Measurements from ENCODE around the gene PRR16.

The PRR16 gene

GRCh38 chr5:120602033-120602432 lies 137.9 kb downstream of the PRR16 start:
- no peaks in the 10 kb centered on the region for H3K27me3 ChIP-seq (ENCODE audit: control insufficient read depth, insufficient read depth, low read length)
- no peak overlapping the region for H3K4me3 ChIP-seq (ENCODE audit: low read depth, low read length)
- H3K4me1 ChIP-seq, result no peaks in the 10 kb centered on the region
- no peak overlapping the region for H3K27ac ChIP-seq
- no peak overlapping the region for H3K4me2 ChIP-seq (ENCODE audit: low read length)
- no peaks in the 10 kb centered on the region for H3K9me3 ChIP-seq (ENCODE audit: control insufficient read depth, low read length)
- H3K79me2 ChIP-seq, result no peaks in the 10 kb centered on the region
- no peak overlapping the region for H2AFZ ChIP-seq
- no peak for TF ChIP-seq CTCF (IDR thresholded peaks at IDR 0.05)
- no peaks in the 10 kb centered on the region for H3K36me3 ChIP-seq (ENCODE audit: control insufficient read depth, insufficient read depth, low read length)
- no peak overlapping the region for H3K9ac ChIP-seq

- Histone ChIP-seq H3K27ac (no peak overlapping the region), H3K27me3 (ENCODE audit: control insufficient read depth, insufficient read depth, low read length) (no peaks in the 10 kb centered on the region), H3K4me1 (no peaks in the 10 kb centered on the region), H3K79me2 (no peaks in the 10 kb centered on the region), H3K36me3 (ENCODE audit: control insufficient read depth, insufficient read depth, low read length) (no peaks in the 10 kb centered on the region), H3K9me3 (ENCODE audit: control insufficient read depth, low read length) (no peaks in the 10 kb centered on the region), H2AFZ (no peak overlapping the region), H3K9ac (no peak overlapping the region), H3K4me2 (ENCODE audit: low read length) (no peak overlapping the region), H3K4me3 (ENCODE audit: low read depth, low read length) (no peak overlapping the region)
- TF ChIP-seq CTCF (IDR thresholded peaks at IDR 0.05), result no peak
Observed at GRCh38 chr5:120604884-120605283, 140.8 kb downstream of the PRR16 start.

- Histone ChIP-seq H3K4me3 (ENCODE audit: low read depth, low read length) (no peak overlapping the region), H3K36me3 (ENCODE audit: control insufficient read depth, insufficient read depth, low read length) (no peaks in the 10 kb centered on the region)
- TF ChIP-seq CTCF (IDR thresholded peaks at IDR 0.05), result no peak
Observed at GRCh38 chr5:120605325-120606079, 141.4 kb downstream of the PRR16 start.

GRCh38 chr5:120609570-120609969 lies 145.5 kb downstream of the PRR16 start:
- H3K4me2 ChIP-seq (ENCODE audit: low read length), result no peak overlapping the region

More at GRCh38 chr5:120605325-120606079, 141.4 kb downstream of the PRR16 start:
- Histone ChIP-seq H3K9ac (no peak overlapping the region), H3K4me2 (ENCODE audit: low read length) (no peak overlapping the region), H3K9me3 (ENCODE audit: control insufficient read depth, low read length) (no peaks in the 10 kb centered on the region), H3K4me1 (no peaks in the 10 kb centered on the region), H3K27me3 (ENCODE audit: control insufficient read depth, insufficient read depth, low read length) (no peaks in the 10 kb centered on the region), H3K27ac (no peak overlapping the region), H3K79me2 (no peaks in the 10 kb centered on the region), H2AFZ (no peak overlapping the region)

More at GRCh38 chr5:120609570-120609969, 145.5 kb downstream of the PRR16 start:
- Histone ChIP-seq H3K9me3 (ENCODE audit: control insufficient read depth, low read length) (no peaks in the 10 kb centered on the region), H3K4me3 (ENCODE audit: low read depth, low read length) (no peak overlapping the region), H2AFZ (no peak overlapping the region), H3K27ac (no peak overlapping the region), H3K79me2 (no peaks in the 10 kb centered on the region), H3K4me1 (no peaks in the 10 kb centered on the region), H3K27me3 (ENCODE audit: control insufficient read depth, insufficient read depth, low read length) (no peaks in the 10 kb centered on the region), H3K9ac (no peak overlapping the region), H3K36me3 (ENCODE audit: control insufficient read depth, insufficient read depth, low read length) (no peaks in the 10 kb centered on the region)
- no peak for TF ChIP-seq CTCF (IDR thresholded peaks at IDR 0.05)

Measured in parathyroid adenoma (tissue), 2 donors.